ENCODE measurements around the gene GALNS. TPM values are rescaled to one million over a fixed set of nuclear protein-coding genes. Genes with fewer than 3 reads are reported as not detected.

GALNS gene
- total and polyA plus RNA-seq, 2 of the 8 experiments (the other 6 are each of a cell fraction or from before 2014, with no cell fraction given): 8.9 to 17.8 TPM

- Histone ChIP-seq H3K9ac (replicated peaks in 1 of 4; ENCODE audit: extremely low read depth in 1 of 4, low read depth in 3 of 4, low read length in 3 of 4) (no peak overlapping the region), H3K4me3 (ENCODE audit: extremely low read depth in 1 of 4, insufficient read depth in 2 of 4, low read depth in 3 of 4, low read length in 4 of 4) (no peak overlapping the region)
- 69% methylated on average over 33 of the region's 41 CpGs; no CpG with 5 or more reads in 1 of the 2 experiments for WGBS, 2 experiments (ENCODE audit: extremely low coverage in 1 of 2, insufficient coverage in 1 of 2, insufficient read length in 1 of 2, insufficient replicate concordance in 2 of 2, low coverage in 1 of 2, low lambda C conversion rate in 2 of 2, missing lambda C conversion rate in 1 of 2)
Observed at GRCh38 chr16:88770461-88771293, 86.1 kb downstream of the GALNS start.

More at GRCh38 chr16:88770461-88771293, 86.1 kb downstream of the GALNS start:
- Histone ChIP-seq H3K36me3 (ENCODE audit: control insufficient read depth in 2 of 4, insufficient read depth in 4 of 4, low read length in 3 of 4) (no peaks in the 10 kb centered on the region), H3K23me2 (ENCODE audit: low read depth, low read length) (no peaks in the 10 kb centered on the region; the same call in 1 of the 2 replicates), H3K79me1 (ENCODE audit: low read depth, low read length) (peaks cover 5% of the 10 kb centered on the region; the same call in 1 of the 2 replicates), H4K20me1 (replicated peaks in 1 of 2; ENCODE audit: control insufficient read depth in 1 of 2, insufficient read depth in 2 of 2, low read length in 2 of 2) (peaks cover 4 to 5% of the 10 kb centered on the region in 2 experiments), H3K23ac (ENCODE audit: insufficient read length) (no peak overlapping the region), H3K27ac (ENCODE audit: low read depth, low read length) (no peak overlapping the region), H3K4me2 (ENCODE audit: insufficient read depth in 1 of 2, low read depth in 2 of 2, low read length in 2 of 2) (peak overlapping the region; percentile 17 to 18; a peak in 2 of 4 replicates), H4K8ac (ENCODE audit: extremely low read depth, insufficient read depth, low read length) (no peak overlapping the region; the same call in none of the 2 replicates), H4K5ac (ENCODE audit: insufficient read length, low read depth, low read length) (no peak overlapping the region), H2AFZ (ENCODE audit: low read length) (no peak overlapping the region), H2AK5ac (ENCODE audit: low read depth, low read length) (0 out of 2 replicates have a peak overlapping the region, but pooled peaks have one; percentile 13), H3K18ac (ENCODE audit: extremely low read depth, low read length) (peak overlapping the region; percentile 87), H3K79me2 (ENCODE audit: control insufficient read depth in 1 of 2, insufficient read depth in 2 of 2, low read length in 2 of 2) (peaks cover 0 to 10% of the 10 kb centered on the region in 2 experiments; a peak in 1 of 4 replicates), H3K56ac (replicated peaks; ENCODE audit: insufficient read length, low read depth, low read length) (no peak overlapping the region), H2BK5ac (ENCODE audit: low read depth, low read length) (peak overlapping the region; percentile 81; the same call in 1 of the 2 replicates), H2BK15ac (ENCODE audit: low read length) (0 out of 2 replicates have a peak overlapping the region, but pooled peaks have one; percentile 16), H3K27me3 (replicated peaks in 1 of 4; ENCODE audit: control insufficient read depth in 3 of 4, extremely low read depth in 1 of 4, insufficient read depth in 3 of 4, low read length in 3 of 4) (no peaks in the 10 kb centered on the region), H2BK20ac (ENCODE audit: low read length) (no peak overlapping the region), H4K91ac (replicated peaks; ENCODE audit: insufficient read length, low read length) (peak overlapping the region; percentile 40), H3K9me3 (ENCODE audit: insufficient read depth in 2 of 2, low read depth in 1 of 2, low read length in 1 of 2) (no peaks in the 10 kb centered on the region), H2BK12ac (ENCODE audit: low read depth, low read length) (peak overlapping the region; percentile 60; the same call in 1 of the 2 replicates), H3K4ac (replicated peaks; ENCODE audit: insufficient read length, low read depth, low read length) (no peak overlapping the region), H3K14ac (ENCODE audit: insufficient read length) (no peak overlapping the region), H3K4me1 (replicated peaks in 1 of 4; ENCODE audit: control insufficient read depth in 3 of 4, insufficient read depth in 4 of 4, low read length in 3 of 4) (peaks cover 6 to 41% (median 29%) of the 10 kb centered on the region in 4 experiments), H2BK120ac (replicated peaks; ENCODE audit: low read depth, low read length) (no peak overlapping the region)
- CTCF ChIA-PET (ENCODE audit: partially characterized antibody): interaction anchor here (0.6 to 1.6 kb wide), 7 partner anchors 11 to 902 kb away, joined by 3 to 13 read pairs (median 4); partner anchors contain the start of gene APRT
- POLR2A ChIA-PET (ENCODE audit: partially characterized antibody): interaction anchor here (0.9 to 5.3 kb wide), 9 partner anchors 7 to 39 kb away, joined by 3 to 22 read pairs (median 5); no protein-coding TSS in a partner anchor
- no peak for FAIRE-seq
- peak in 1 of 2 experiments; percentile 69 for DNase-seq (ENCODE audit: low read depth in 1 of 2, low spot score in 2 of 2)
- TF ChIP-seq GABPA (IDR thresholded peaks at IDR 0.05; ENCODE audit: borderline replicate concordance, insufficient read depth, low read length): 0 out of 2 replicates have a peak, but pooled peaks have one; percentile 4
- TF ChIP-seq RFX5 (IDR thresholded peaks at IDR 0.05; ENCODE audit: borderline replicate concordance, low read depth, low read length): no peak
- no peak for TF ChIP-seq FOSL1 (IDR thresholded peaks at IDR 0.05; ENCODE audit: insufficient read depth, low read depth, low read length)
- no peak for TF ChIP-seq TBP (IDR thresholded peaks at IDR 0.05; ENCODE audit: low read depth, low read length)
- TF ChIP-seq CEBPB (IDR thresholded peaks at IDR 0.05; ENCODE audit: low read depth, low read length): peak; percentile 48
- 0 out of 2 replicates have a peak, but pooled peaks have one; percentile 8 for TF ChIP-seq USF2 (IDR thresholded peaks at IDR 0.05; ENCODE audit: low read length)
- no peak for TF ChIP-seq SIX5 (IDR thresholded peaks at IDR 0.05; ENCODE audit: low read depth, low read length)
- 0 out of 2 replicates have a peak, but pooled peaks have one; percentile 7 for TF ChIP-seq MAX (IDR thresholded peaks at IDR 0.05)
- no peak for TF ChIP-seq SP2 (IDR thresholded peaks at IDR 0.05; ENCODE audit: low read length)
